Activated CD8-positive, alpha-beta memory T cell treated with anti-CD3 and anti-CD28 coated beads, Interleukin-2, amount 50 U/mL, for 1 hour (primary cell): ENCODE results near the gene DNAH2.
A peak's percentile ranks its signal among the peaks of the same experiment; 100 is the strongest.
"Not testable (repeated sequence)": the region's sequence is repeated elsewhere in the genome, so short reads cannot be mapped to it uniquely, and the experiment has no call there.

Experiments used
- DNase-seq: peaks from one replicate; pipeline ENCODE4 v3.0.0-alpha.2; 2020; ENCODE audit errors: extremely low read depth

The DNAH2 gene

DNA sequence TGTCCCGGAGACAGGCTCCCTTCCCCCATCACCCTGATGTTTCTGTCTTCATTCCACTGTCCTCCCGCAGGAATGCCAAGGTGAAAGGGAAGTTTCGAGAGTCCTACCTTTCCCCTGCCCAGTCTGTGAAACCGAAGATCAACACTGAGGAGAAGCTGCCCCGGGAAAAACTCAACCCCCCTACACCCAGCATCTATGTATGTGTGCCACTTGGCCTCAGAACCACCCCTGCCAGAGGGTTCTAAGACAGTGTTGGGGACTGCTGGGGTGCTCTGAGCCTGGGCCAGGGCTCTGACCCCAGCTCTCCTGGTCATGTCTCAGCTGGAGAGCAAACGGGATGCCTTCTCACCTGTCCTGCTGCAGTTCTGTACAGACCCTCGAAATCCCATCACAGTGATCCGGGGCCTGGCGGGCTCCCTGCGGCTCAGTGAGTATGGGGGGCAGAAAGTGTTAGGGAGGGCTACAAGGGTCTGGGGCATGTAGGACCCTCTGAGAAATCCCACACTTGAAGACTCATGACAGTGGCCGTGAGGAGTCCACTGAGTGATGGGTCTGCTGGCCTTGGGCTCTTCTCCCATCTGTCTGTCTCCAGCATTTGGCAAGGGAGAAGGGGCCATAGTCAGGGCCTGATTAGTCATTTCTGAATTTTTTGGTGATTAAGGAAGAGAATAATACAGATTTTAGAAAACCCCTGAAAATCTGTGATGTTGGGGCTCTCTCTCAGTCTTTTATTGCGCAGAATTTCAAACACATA, 132.4 kb downstream of the DNAH2 start:
- DNase-seq: no peak

DNA sequence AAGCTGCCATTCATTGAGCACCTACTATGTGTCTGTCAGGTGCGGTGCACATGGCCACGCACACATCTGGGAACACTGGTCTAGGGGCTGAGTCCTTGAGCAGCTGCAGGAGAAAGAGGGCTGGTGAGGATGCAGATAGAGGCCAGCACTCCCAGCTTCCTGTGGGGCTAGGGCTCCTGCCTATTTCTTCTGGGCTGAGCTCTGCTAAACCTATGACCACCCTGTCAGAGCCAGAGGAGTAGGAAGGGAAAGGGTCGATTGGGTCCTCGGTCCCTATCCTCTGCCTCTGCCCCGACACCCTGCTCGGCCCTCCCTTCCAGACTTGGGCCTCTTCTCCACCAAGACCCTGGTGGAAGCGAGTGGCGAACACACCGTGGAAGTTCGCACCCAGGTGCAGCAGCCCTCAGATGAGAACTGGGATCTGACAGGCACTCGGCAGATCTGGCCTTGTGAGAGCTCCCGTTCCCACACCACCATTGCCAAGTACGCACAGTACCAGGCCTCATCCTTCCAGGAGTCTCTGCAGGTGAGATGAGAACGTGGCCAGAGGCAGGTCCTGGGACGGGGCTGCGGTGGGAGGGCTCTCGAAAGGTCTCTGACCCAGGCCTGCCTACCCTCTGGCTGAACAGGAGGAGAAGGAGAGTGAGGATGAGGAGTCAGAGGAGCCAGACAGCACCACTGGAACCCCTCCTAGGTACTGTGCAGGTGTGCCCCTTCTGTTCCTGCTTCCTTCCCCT, 133.3 kb downstream of the DNAH2 start:
- no peak for DNase-seq

DNA sequence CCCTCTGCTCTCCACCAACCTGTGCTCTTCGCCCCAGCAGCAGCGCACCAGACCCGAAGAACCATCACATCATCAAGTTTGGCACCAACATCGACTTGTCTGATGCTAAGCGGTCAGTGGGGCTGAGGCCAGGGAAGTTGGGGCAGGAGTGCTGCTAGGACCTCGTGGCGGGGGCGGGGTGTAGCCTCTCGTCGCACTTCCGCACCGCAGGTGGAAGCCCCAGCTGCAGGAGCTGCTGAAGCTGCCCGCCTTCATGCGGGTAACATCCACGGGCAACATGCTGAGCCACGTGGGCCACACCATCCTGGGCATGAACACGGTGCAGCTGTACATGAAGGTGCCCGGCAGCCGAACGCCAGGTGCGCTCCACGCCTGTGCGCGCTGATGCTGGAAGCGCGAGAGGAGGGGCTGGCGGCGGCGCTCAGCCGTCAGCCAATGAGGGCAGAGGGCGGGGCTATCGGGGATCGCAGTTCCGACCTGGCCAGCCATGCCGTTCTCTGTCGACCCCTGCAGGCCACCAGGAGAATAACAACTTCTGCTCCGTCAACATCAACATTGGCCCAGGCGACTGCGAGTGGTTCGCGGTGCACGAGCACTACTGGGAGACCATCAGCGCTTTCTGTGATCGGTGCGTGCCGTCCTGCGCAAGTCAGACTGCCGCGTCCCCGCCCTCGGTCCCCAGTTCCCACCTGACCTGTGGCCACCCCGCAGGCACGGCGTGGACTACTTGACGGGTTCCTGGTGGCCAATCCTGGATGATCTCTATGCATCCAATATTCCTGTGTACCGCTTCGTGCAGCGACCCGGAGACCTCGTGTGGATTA, 134.1 kb downstream of the DNAH2 start:
- peak; percentile 91 for DNase-seq

DNA sequence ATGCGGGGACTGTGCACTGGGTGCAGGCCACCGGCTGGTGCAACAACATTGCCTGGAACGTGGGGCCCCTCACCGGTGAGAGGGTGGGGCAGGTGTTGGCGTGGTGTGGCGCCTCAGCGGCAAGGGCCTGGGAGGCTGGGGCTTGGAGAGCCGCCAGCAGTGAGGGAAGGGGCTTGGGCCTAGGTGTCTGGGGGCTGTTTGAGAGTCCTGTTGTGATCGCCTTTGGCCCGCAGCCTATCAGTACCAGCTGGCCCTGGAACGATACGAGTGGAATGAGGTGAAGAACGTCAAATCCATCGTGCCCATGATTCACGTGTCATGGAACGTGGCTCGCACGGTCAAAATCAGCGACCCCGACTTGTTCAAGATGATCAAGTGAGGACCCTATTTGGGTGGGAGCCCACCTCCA, 134.7 kb downstream of the DNAH2 start:
- DNase-seq: no peak

DNA sequence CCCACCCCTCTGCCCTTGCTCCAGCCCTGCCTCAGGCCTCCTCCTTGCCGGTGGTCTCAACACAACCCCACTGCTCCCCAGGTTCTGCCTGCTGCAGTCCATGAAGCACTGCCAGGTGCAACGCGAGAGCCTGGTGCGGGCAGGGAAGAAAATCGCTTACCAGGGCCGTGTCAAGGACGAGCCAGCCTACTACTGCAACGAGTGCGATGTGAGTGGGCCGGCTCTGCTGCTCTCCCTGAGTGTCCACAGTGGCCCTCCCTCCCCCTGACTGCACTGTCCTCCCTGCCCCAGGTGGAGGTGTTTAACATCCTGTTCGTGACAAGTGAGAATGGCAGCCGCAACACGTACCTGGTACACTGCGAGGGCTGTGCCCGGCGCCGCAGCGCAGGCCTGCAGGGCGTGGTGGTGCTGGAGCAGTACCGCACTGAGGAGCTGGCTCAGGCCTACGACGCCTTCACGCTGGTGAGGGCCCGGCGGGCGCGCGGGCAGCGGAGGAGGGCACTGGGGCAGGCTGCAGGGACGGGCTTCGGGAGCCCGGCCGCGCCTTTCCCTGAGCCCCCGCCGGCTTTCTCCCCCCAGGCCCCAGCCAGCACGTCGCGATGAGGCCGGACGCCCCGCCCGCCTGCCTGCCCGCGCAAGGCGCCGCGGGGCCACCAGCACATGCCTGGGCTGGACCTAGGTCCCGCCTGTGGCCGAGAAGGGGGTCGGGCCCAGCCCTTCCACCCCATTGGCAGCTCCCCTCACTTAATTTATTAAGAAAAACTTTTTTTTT, 135.6 kb downstream of the DNAH2 start:
- DNase-seq: no peak

DNA sequence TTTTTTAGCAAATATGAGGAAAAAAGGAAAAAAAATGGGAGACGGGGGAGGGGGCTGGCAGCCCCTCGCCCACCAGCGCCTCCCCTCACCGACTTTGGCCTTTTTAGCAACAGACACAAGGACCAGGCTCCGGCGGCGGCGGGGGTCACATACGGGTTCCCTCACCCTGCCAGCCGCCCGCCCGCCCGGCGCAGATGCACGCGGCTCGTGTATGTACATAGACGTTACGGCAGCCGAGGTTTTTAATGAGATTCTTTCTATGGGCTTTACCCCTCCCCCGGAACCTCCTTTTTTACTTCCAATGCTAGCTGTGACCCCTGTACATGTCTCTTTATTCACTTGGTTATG, 136.1 kb downstream of the DNAH2 start:
- no peak for DNase-seq

DNA sequence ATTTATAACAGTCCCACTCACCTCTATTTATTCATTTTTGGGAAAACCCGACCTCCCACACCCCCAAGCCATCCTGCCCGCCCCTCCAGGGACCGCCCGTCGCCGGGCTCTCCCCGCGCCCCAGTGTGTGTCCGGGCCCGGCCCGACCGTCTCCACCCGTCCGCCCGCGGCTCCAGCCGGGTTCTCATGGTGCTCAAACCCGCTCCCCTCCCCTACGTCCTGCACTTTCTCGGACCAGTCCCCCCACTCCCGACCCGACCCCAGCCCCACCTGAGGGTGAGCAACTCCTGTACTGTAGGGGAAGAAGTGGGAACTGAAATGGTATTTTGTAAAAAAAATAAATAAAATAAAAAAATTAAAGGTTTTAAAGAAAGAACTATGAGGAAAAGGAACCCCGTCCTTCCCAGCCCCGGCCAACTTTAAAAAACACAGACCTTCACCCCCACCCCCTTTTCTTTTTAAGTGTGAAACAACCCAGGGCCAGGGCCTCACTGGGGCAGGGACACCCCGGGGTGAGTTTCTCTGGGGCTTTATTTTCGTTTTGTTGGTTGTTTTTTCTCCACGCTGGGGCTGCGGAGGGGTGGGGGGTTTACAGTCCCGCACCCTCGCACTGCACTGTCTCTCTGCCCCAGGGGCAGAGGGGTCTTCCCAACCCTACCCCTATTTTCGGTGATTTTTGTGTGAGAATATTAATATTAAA, 136.7 kb downstream of the DNAH2 start:
- no peak for DNase-seq

DNA sequence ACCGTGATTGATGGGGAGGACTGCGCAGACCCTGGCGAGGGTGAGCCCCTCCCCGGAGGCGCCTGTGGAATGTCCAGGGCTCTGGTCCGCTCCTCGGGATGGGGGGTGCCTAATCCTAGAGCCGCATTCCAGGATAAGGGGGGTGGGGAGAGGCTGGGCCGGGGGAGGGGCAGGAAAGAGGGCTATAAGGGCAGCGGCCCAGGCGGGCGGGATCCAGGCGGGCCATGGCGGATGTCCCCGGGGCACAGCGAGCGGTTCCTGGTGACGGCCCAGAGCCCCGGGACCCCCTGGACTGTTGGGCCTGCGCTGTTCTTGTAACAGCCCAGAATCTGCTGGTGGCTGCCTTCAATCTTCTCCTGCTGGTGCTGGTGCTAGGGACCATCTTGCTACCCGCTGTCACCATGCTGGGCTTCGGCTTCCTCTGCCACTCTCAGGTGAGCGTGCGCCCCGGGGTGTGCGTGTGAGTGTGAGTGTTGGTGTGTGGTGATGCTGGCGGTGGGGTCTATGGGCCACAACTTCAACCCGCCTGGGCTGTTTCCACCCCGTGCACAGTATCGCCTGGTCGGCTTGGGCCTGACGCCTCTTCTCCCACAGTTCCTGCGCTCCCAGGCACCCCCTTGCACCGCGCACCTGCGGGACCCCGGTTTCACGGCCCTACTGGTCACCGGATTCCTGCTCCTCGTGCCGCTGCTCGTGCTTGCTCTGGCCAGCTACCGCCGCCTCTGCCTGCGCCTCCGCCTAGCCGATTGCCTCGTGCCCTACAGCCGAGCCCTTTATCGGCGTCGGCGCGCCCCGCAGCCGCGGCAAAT, 137.5 kb downstream of the DNAH2 start, which contains the start of gene TMEM88:
Gene TMEM88 (plus strand): TSS at position 216 of the 809 bp plus-strand sequence. CDS start 9 bp downstream, at position 225.
- no peak for DNase-seq

DNA sequence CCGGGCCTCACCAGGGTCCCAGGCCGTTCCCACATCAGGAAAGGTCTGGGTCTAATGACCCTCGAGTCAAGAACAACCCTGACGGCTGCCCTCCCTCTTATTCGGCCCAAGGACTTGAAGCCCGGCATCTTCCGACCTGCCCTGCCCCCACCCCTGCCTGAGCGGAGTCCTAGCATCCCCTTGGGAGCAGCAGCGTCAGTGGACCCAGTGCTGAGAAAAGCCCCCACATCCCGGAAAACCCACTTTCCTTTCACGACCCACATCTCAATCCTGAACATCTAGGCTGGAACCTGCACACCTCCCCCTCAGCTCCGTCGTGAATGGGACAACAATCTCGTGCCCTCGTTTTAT, 138.1 kb downstream of the DNAH2 start:
- DNase-seq: no peak

DNA sequence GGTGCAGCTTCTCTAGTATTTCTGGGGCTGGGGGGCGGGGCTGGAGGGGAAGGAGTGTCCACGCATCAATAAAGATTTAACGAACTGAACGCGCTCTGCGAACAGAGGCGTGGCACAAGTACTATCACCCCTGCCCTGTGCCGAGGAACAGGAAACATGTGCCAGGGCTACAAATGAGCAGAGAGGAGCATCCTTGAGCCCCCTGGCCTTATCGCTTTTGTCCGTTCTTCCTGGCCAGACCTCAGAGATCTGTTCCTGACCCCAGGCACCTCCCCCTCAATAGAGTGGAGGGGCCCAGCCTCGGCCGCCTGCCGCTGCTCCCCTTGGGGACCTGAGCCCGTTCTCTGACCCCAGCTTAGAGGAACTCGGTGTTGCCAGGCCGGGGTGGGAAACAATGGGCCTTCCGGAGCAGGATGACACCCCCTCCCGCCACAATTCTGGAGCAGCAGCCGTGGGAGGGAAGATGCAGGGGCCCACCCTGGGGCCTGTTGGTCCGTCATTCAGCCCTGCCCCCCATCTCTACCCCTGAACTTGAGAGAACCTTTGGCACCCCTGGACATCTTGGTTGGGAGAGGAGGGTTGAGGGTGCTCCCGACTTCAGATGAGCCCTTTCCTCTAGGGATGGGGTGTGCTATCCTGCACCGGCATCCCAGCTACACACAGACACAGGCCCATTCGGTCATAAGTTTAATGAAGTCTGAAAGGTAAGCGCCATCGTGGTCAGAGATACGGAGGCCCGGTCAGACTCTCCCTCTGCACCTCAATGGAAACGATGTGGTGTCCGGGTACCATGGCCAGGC, 138.7 kb downstream of the DNAH2 start:
- DNase-seq: no peak

DNA sequence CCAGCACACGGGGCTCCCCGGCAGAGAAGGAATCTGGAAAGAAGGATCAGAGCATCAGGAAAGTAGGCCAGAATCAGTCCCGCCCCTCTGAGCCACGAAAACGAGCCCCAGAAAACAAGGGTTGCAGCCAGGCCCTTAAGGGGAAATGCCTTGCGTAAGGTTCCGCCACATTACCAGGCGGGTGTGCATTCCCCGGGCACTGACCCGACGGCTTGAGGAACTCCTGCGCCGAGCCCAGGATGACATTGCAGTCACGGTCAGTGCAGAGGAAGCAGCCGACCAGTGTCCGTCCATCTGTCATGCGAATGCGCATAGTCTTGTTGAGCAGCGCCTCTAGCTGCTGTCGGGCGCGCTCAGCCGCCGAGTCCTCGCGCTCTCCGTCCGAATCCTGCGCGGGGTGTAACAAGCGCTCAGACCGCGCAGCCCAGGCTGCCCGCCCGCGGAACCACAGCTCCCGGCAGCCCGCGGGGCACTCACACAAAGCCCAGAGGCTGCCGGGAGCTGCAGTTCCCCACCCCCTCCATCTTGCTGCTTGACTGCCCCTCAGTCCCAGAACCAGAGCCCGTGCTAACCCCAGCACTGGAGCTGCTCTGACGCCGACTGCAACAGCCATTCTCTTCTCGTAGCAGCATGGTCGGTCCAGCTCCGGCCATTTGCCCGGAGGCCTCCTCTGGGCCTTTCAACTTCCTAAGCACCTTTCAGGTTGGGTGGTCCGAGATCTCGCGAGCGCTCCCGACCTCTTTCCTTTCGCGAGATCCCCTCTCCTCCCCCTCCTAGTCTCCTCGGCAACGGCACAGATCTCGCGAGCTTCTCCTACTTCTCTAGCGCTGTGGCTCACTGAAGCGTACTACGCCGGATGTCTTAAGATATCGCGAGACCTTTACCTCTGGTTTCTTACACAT, 139.5 kb downstream of the DNAH2 start, which contains the start of gene NAA38:
Gene NAA38 (minus strand): TSS at position 749 of the 902 bp plus-strand sequence. CDS start 96 bp downstream, at position 653.
- peak; percentile 95 for DNase-seq

DNA sequence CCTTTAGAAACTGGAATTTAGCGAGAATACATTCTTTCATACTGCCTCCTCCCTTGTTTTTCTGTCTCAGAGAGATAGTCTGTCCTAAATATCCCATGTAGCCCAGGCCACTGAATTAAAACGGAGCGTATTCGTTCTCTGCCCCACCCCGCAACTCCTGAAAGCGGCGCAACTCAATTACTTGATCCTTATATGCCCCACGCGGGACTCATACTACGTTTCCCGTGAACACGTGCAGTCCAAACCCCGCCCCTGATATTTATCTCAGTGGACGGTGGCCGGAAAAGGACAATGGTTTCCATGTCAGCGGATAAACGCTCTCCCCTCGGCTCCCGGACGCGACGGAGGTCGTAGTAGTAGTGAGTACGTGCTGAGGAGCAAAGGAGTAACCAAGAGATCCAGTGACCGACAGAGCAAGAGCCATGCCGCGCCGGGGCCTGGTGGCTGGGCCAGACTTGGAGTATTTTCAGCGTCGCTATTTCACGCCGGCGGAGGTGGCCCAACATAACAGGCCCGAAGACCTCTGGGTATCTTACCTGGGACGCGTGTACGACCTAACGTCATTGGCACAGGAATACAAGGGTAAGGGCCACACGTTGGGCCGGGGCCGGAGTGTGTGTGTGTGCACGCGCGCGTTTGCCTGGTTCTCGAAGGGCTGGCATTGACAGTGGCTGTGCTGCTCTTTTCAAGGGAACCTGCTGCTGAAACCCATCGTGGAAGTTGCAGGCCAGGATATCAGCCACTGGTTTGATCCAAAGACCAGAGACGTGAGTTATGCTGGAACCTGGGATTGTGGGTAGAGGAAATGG, 140.4 kb downstream of the DNAH2 start, which contains the start of gene CYB5D1:
Gene CYB5D1 (plus strand): TSS at position 291 of the 809 bp plus-strand sequence. CDS start 132 bp downstream, at position 423.
- DNase-seq: peak; percentile 88

DNA sequence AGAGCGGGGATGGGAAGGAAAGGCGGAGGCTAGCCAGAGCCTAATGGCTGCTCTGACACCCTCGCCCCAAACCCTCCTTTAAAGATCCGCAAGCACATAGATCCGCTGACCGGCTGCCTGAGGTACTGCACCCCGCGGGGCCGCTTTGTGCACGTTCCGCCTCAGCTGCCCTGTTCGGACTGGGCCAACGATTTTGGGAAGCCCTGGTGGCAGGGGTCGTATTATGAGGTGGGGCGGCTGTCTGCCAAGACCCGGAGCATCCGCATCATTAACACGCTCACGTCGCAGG, 140.9 kb downstream of the DNAH2 start:
- DNase-seq: no peak

DNA sequence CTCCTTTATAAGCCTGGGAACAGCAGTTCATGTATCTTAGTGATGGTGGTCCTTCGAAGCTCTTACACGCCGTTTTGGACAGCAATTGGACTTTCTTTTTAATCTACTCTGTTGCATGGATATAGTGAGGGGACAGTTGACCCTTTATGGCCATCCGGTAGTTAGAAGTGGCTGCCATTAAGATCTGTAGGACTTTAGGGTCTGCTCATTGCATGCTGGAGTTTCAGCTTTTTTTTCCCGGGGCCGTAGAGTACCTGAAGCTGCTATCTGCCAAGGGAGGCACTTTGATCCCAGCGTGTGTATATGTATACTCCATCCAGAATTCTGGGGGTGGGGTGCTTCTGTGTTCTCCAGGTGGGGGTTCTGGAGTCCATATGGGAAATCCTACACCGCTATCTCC, 141.5 kb downstream of the DNAH2 start:
- no peak for DNase-seq

DNA sequence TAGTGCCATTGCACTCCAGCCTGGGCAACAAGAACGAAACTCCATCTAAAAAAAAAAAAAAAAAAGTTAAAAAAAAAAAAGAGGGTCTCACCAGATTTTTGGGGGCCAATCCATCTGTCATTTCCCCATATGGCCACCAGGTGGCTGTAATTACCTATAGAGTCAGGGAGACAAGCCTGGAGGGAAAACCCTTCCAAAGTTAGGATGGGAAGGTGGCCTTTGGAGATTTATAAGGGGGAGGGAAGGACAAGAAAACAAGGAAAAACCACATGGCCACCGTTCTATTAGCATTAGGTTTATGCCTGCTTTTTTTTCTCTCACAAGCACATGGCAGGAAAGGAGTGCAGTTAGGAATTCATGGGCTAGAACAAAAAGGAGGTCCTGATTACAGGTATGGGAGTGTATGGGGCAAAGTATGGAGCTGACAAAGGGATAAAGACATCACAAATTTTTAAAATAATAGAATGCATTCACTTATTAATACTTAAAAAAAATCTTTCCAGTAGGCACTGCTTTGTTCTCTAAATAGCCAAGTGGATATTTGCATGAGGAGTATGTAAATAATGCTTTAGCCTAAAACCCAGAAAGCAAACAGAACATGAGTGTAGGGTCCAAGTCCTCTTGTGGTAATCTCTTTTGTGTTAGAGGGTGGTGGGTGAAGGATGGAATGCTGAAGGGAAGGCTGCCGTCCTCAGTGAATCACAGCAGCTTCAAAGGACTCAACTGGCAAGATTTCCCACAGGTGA, 145.3 kb downstream of the DNAH2 start:
- DNase-seq: no peak

DNA sequence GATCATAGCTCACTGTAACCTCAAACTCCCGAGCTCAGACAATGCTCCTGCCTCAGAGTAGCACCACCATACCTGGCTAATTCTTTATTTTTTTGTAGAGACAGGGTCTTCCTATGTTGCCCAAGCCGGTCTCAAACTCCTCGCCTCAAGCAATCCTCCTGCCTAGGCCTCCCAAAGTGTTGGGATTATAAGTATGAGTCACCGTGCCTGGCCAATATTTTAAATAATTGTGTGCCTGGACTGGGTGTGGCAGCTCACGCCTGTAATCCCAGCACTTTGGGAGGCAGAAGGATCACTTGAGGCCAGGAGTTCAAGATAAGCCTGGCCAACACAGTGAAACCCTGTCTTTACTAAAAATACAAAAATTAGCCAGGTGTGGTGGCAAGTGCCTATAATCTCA, 146.8 kb downstream of the DNAH2 start:
- DNase-seq: not testable (repeated sequence)
